Fibroblast of skin of left biceps (primary cell): Measurements from ENCODE around the gene EZH2.
A peak's percentile ranks its signal among the peaks of the same experiment; 100 is the strongest.

Source experiments
- DNase-seq, 2 experiments: peaks; one replicate each; pipeline ENCODE4 v3.0.0-alpha.2; 2013; ENCODE audit warnings: low read depth in 2 of 2

Gene EZH2

DNA sequence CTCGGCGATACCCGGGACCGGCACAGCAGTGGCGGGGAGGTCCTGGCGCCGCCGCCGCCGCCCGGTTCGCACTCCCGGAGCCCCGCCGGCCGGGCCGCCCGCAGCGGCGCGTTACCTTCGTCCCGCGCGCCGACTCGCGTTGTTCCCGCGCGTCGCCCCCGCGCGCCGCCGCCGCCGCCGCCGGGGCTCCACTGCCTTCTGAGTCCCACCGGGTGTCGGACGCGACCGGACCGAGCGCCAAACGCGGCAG lies at the start of gene EZH2:
Gene EZH2 (minus strand): TSS at position 243 of the 250 bp plus-strand sequence. CDS start 36,993 bp downstream, outside the sequence.
- DNase-seq = no peak

DNA sequence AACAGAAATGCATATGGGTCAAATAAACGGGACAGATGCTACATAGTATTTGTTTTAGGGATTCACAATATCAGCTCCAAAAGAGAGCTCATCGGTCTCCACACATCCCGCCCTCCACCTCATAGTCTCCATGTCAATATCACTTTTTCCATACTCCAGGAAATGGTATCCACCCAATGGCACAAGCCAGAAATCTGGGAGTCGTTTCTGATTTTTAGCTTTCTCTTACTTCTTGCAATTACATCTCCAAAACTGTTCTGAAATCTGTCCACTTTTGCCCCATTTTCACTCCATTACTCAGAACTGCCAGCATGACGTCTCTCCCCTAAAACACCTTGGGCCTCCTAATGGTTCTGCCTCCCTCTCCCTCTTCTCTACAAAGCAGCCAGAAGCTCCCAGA lies 47.4 kb upstream of the EZH2 start:
- DNase-seq = no peak

DNA sequence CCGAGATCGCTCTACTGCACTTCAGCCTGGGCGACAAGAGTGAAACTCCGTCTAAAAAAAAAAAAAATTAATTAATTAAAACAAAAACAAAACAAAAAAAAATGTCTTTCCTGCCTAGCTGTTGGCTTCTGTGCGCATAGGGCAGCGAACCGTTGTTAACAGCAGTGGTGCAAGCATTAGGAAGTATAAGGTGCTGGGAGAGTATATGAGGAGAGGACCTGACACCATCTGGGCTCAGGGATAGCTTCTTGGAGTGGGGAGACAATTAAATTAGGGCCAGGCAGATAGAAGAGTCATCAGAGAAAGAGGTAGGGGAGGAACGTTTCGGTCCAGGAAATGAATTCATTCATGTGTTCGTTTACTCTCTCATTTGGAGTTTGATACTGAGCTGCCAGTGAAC lies 46.2 kb upstream of the EZH2 start:
- no peak for DNase-seq

DNA sequence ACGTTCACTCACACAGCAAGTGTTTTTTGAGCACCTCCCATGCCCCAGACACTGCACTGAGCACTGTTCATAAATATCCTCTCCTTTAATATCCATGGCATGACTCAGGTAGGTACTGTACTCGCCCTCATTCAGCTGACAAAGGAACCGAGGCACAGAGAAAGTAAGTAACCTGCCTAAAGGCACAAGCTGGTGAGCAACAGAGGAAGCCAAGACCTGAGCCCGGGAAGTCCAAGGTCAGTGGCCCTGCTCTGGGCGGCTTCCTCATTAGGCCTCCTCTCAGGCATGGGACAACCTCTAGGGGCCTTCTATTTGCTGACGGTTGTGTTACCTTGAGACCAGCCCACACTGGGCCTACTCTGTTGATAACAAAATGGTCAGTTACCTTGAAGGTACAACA lies 45.1 kb upstream of the EZH2 start:
- no peak for DNase-seq

DNA sequence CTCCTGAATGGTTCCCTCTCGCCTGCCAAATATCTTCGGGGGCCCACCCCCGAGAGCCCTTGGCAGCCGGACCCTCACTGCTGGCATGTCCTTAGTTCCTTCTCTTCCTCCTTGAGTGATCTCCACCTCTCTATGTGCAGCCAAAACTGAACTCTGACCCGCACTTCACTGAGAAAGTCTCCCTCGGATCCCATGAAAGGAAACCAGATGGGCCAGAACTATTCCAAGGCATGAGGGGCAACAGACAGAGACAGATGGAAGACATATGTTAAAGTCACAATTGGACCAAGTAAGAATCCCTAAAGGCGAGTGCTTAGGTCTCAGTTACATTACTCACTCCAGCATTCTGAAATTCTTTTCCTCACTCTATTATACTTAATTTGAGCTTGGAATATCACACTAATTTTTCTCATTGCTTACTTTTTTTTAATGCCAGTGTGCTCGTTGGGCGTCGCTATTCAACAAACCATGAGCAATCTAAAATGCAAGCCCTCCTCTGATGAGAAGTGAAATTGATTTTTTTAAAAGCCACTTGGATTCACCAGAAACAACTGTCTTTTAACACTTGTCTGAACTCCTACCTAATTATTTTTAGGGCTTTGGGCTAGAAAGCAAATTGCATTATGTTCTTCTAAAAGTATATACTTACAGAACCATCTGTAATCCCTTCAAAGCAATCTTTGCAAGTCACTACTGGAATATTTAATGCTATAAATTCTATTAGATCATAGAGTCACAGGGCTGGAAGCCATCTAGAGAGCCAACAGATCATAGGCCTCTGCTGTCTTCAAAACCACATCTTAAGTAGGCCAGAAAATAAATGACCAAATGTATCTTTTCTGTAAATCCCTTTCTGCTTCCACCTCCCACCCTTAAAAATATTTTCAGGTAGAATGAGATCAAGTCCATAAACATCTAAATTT lies 43.3 kb upstream of the EZH2 start:
- no peak for DNase-seq

DNA sequence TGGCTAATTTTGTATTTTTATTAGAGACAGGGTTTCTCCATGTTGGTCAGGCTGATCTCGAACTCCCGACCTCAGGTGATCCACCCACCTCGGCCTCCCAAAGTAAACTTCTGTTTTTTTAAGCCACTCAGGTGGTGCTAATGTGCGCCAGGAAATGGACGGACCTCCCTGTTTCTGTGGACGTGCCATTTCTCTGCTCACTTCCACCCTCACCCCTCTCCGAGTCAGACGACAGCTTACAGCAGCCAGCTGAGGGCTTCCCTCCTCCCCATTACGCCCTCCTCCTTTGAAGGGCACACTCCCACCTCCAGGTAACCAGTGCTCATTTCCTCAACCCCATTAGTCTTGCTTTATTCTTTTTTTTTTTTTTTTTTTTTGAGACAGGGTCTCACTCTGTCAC lies 41.7 kb upstream of the EZH2 start:
- no peak for DNase-seq

DNA sequence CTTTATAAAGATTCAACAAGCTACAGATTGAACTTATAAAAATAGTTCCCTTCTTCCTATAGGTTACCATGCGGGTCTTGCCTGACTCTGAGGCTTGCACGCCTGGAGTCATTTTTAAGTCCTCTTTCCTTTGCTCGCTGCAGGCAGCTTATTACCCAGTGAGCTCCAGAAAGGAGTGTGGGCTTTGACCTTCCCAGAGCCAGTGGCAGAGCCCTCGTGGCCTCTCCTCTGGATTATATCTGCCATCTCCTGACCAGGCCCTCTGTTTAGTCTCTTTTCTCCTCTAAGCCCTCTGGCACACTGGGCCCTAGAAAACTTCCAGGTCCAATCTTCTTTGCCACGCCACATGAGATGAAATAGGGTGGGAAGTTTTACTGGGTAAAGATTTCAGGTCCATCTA lies 39.9 kb upstream of the EZH2 start:
- DNase-seq = no peak

DNA sequence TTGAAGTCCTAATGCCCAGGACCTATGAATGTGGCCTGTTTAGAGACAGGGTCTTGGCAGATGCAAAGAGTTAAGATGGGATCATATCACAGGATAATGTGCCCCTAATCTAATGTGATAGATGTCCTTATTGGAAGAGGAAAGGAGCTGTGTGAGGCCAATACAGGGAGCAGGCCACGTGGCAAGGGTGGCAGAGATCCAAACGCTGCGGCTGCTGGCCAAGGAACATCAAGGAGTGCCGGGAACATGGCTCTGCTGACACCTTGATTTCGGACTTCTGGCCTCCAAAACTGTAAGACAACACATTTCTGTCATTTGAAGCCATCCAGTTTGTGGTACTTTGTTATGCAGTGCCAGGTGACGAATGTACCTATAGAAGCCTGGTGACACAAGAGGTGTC lies 37.7 kb upstream of the EZH2 start:
- no peak for DNase-seq

DNA sequence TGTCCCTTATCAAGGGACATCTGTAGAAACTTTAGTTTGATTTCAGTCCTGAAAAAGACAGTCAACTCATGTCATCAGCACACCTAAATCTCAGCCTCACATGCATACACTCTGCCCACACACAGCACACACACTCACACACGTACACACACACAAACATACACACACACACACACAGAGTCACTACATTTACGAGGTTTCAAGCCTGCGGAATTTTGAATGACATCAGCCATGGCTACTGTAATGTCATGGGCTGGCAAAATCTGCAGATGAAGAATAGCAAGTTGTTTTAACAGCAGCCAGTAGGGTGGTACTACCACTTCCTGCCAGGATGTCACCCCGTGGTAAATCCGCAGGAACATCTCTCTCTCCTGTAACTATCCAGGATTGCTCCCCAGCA lies 37.1 kb upstream of the EZH2 start:
- DNase-seq = no peak

DNA sequence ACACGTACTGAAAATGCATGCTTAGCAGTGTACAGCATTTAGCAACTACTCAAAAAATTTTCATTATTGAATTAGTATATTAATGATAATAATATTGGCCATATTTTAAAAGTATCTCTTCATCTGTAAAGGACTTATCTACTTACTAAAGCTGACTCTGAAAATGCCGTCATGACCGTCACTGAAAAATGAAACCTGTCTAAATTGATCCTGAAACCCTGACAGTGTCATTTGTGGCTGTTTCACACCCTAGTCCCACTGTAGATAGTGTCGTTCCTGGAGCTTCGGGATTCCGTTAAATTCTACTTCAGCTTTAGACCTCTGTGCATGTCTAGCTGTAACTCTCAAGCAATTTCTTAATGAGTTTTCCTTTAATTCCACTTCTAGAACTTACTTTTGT lies 35.8 kb upstream of the EZH2 start:
- no peak for DNase-seq

DNA sequence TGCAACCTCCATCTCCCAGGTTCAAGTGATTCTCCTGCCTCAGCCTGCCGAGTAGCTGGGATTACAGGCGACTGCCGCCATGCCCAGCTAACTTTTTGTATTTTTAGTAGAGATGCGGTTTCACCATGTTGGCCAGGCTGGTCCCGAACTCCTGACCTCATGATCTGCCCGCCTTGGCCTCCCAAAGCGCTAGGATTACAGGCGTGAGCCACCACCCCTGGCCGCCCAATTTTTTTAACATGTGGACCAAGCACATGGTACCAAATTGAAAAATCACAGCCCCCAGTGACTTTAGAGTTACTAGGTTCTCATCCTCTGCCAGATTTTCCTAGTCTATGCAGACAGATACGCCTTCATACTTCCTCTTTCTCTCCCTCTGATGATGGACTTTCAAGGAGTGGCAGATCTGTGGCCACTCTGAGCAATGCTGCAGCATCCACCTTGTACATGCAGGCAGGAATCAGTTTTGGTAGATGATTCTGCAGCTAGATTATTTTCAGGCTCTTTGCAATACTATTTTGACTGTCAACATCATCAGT lies 34.0 kb upstream of the EZH2 start:
- DNase-seq = no peak

DNA sequence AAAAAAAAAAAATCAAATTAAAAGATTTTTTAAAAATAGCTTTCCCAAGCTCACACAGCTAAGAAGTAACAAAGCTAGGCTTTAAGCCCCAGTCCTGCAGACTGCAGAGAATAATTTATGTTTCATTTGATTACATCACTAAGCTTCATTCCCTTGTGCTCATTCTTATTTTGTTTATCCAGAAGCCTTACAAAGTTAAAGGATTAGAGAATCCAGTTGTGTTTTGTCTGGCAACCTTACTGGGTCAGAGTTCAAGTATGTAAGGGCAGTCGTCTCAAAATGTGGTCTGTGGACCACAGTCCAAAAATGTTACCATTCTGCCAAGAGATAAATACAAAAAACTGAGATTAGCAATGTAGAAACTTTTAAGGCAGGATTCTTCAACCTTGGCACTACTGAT lies 32.1 kb upstream of the EZH2 start:
- DNase-seq = peak; percentile 68 to 69

DNA sequence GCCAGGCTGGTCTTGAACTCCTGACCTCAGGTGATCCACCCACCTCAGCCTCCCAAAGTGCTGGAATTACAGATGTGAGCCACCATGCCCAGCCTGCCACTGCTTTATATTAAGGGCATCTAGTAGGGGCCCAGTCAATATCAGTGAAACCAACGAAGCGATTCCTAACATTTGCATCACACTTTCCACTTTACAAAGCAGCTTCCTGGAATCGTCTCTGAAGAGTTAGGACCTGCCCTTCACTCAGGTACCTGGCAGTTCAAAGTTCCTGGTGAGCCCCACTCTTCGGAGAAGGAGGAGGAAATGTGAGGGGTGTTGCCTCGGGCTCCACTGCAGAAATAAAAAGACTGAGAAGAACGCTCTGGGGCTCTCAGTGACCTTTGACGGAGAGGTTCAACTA lies 31.1 kb upstream of the EZH2 start:
- no peak for DNase-seq

DNA sequence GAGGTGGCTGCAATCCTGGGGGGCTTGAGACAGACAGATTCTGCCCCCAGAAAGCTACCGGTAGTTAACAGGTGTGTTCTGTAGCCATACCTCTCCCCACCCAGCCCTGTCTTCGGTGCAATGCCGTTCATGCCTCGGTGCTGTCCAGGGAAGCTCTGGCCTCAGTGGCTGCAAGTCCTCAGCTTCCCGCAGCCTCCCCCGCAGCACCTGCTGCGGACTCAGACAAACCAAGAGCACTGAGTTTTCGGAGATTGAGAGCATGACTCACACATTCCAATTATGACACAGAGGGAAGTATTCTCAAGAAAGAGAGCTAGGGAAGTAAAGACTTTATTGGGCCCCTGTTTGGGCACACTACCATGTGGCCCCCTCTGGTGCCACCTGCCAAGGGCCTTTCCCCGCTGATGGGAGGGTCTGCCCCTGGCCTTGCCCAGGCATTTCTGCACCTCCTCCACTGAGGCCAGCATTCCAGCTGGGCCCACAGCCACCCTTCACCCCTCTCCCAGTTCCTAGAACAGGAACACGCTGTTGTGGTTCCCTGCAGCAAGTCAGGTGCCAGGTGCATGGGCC lies 30.2 kb upstream of the EZH2 start:
- DNase-seq = no peak

DNA sequence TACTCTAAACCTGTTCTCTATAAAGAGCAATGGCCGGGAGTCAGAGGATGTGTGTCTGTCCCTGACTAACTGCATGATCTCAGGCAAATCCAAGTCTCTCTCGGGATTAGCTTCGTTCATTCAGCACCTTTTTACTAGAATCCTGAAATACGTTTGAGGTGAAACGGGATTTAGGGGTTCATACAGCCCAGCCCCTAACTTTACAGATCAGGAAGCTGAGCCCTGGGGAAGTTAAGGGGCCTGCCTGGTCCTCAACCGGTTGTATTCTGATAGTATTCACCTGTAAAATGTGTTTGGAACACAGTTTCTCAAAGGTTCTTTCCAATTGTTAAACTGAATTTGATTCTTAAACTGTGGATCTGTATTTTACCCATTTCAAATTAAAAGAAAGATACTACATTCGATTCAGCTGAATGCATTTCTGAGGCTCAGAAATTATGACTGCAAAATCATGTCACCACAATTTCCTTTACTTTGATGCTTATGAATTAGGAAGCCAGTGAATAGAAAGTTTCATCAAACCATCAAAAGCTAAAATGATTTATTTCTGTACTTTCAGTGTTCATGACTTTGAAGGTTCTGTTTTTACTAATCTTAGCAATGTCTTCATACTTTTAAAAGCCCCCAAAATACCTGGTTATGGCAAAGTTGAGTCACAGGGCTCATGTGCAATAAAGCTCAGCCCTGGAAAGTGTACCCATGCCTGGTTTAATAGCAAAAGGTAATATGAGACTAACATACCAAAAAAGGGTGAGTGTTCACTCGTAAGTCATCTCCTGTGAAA lies 28.9 kb upstream of the EZH2 start:
- DNase-seq = no peak

DNA sequence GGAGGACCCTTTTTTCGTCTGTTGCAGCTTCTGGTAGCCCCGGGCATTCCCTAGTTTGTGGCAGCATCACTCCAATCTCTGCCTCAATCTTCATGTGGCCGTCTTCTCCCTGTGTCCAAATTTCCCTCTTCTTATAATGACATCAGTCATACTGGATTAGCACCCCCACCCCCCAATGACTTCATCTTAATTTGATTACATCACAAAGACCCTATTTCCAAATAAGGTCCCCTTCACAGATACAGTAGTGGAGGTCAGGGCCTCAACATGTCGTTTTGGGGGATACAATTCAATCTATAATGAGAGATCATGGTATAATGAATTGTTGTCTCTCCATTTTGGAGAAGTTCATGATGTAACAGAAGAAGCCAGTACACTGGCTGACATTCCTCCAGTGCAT lies 28.1 kb upstream of the EZH2 start:
- no peak for DNase-seq

DNA sequence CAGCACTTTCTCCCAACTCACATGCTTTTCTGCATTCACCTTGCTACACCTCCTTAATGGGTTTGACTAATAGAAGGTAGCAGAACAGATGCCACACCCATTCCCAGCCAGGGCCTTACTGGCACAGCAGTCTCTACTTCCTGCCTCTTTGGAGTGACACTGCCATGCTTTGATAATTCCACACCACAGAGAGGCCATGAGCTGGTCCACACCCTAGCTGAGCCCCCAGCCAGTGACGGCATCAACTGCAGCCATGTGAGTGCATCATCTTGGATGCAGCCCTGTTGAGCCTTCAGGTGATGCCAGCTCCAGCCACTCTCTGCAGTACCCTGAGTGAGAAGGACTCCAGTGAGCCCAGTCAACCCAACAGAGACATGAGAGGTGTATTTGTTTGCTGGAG lies 27.5 kb upstream of the EZH2 start:
- DNase-seq = no peak

DNA sequence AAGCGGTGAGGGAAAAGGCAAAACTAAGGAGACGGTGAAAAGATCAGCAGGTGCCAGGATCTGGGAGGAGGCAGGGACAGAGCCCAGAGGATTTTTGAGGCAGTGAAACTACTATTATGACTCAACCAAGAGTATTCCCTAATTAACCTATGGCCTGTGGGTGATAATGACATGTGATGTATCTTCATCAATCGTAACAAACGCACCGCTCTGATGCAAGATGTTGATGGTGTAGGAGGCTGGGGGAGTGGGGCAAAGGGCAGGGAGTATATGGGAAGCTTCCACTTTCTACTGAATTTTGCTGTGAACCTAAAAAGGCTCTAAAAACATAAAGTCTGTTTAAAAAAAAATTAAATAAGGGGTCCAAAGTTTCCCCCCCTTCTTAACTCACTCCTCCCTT lies 25.5 kb upstream of the EZH2 start:
- no peak for DNase-seq

DNA sequence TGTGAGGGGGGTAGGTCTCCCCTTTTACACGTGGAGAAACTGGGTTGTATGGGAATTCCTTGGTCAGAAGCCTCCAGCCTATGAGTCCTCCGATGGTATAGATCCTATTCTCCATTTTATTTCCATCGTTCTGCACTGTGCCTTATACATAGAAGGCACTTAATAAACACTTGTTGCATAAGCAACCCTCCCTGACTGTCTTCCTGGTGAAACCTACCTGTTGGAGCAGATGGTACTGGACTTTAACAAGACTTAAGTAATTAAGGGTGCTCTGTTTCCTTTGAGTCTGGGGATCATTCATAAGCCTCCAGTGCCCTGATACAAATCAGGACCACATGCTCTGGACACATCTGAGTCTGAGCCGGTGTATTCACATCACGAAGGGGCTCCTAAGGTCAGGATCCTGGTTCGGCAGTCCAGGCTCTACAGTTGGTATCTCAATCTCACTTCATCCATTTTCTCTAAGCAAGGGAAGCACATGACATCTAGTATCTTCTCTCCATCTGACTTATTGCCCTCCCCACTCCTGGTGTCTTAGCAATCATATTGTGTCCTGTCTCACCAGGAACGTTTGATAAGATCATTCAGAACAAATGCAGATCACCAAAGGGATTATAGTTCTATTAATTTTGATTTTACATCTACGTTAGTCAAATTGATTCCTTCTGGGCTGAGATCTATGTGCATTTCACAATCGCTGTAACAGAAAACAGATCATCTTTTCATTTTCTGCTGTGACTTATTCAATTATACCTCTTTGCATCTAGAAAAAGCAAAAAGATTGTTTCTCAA lies 22.8 kb upstream of the EZH2 start:
- DNase-seq = no peak

DNA sequence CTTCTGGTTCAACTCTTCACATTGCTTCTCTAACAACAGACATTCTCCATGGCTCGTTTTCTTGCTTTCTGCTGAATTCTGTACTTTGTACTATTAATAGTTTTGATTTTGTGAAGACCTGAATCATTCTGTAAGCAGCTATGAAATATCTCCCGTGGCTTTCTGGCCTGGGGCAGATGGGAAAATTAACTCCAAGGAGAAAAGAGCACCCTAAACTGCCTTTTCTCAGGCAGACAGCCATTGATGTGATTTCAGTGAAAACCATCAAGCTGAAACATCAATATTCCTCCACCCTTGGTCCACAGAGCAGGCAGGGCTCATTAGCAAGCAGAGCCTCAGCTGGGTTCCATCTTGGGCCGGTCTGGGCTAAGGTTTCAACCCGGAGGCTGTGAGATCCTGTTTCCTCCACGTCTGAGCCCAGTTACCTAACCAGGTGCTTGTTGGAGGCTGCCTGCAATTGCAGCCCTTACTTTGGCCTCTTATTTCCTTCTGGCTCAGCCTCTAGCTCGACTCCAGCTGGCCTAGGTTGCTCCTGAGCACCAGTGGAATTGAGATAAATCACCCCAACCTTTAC lies 21.1 kb upstream of the EZH2 start:
- no peak for DNase-seq

DNA sequence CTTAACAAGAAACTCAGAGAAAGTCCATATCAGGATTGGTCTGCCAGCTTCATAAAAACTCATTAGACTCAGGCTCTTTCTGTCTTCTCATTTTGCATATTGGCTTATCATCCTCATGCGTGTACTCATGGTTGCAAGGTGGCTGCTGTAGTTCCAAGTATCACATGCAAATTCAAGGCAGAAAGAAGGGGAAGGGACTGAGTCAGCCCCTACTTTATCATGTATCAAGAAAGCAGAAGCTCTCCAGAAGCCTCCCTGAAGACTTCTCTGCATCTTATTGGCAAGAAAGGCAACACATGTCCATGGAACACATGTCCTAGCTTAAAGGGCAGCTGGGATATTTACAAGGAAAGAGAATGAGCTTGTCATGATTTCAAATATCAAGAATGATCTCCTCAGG lies 19.4 kb upstream of the EZH2 start:
- DNase-seq = no peak

DNA sequence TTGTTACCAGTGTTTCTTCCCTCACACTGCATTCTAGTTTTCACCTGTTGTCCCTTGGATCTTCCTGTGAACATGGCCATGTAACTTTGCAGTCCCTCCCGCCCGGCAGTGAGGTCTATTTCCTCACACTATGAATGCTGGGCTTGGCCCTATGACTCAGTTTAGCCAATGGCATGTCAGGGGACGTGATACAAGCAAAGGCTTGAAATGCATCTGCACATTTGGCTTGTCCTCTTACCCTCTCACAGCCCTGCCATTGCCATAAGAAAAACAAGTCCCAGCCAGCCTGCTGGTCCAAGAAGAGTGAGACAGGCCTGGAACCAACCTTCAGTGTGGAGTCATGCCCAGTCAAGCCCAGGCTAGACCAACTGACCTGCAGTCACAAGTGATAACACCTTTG lies 17.1 kb upstream of the EZH2 start:
- DNase-seq = no peak
